ENCODE results near the gene KMO.

- TF ChIP-seq CTCF (IDR thresholded peaks at IDR 0.05) (no peak), POLR2A (IDR thresholded peaks at IDR 0.05) (no peak)
These were observed 7.2 kb upstream of the KMO start for GRCh38 chr1:241525026-241525425.

Measured in esophagus squamous epithelium (tissue), 4 donors.